ENCODE results near the gene POLDIP2.

The POLDIP2 gene

DNA sequence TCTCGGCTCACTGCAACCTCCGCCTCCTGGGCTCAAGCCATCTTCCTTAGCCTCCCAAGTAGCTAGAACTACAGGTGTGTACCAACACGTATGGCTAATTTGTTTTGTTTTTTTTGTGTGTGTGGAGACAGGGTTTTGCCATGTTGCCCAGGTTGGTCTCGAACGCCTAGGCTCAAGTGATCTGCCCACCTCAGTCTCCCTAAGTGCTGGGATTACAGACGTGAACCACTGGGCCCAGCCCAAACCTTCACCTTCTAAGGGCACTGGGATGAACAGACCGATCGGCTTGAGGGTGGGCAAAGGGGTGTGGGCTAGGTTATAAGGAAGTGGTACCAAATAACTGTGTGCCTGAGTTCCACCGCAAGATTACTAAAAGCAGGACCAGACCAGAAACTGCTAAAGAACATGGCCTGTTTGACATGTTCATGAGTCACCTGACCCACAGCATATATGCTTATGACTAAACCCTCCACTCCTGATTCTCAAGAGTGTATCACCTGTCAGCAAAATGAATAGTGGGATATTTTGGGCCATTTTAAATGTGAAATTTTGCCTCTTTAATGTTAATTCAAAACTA lies 30.2 kb downstream of the POLDIP2 start:
- Histone ChIP-seq H3K9me3 (ENCODE audit: insufficient read depth, low read length) (no peaks in the 10 kb centered on the region), H3K4me1 (ENCODE audit: insufficient read depth, insufficient read length) (no peaks in the 10 kb centered on the region), H3K36me3 (ENCODE audit: insufficient read depth, insufficient read length, low read length) (peaks cover 66% of the 10 kb centered on the region), H3K4me3 (ENCODE audit: insufficient read length, low read depth) (no peak overlapping the region), H3K9ac (ENCODE audit: insufficient read length, low read depth) (no peak overlapping the region), H3K27me3 (ENCODE audit: insufficient read depth, insufficient read length) (no peaks in the 10 kb centered on the region)
- no peak for DNase-seq (ENCODE audit: low read depth, low spot score)
- TF ChIP-seq SUZ12 (IDR thresholded peaks at IDR 0.05; ENCODE audit: extremely low read depth, insufficient read depth, insufficient read length) (no peak), ZNF274 (IDR thresholded peaks at IDR 0.05; ENCODE audit: low read depth, low read length) (no peak), YY1 (IDR thresholded peaks at IDR 0.05; ENCODE audit: insufficient read depth, insufficient read length) (no peak)

GRCh38 chr17:28326114-28326513 lies 31.2 kb downstream of the POLDIP2 start:
- no peaks in the 10 kb centered on the region for H3K27me3 ChIP-seq (ENCODE audit: insufficient read depth, insufficient read length)
- H3K9ac ChIP-seq (ENCODE audit: insufficient read length, low read depth), result no peak overlapping the region
- peaks cover 2% of the 10 kb centered on the region for H3K4me1 ChIP-seq (ENCODE audit: insufficient read depth, insufficient read length)
- TF ChIP-seq SUZ12 (IDR thresholded peaks at IDR 0.05; ENCODE audit: extremely low read depth, insufficient read depth, insufficient read length) (no peak), ZNF274 (IDR thresholded peaks at IDR 0.05; ENCODE audit: low read depth, low read length) (no peak), YY1 (IDR thresholded peaks at IDR 0.05; ENCODE audit: insufficient read depth, insufficient read length) (no peak)
- no peaks in the 10 kb centered on the region for H3K9me3 ChIP-seq (ENCODE audit: insufficient read depth, low read length)
- no peak overlapping the region for H3K4me3 ChIP-seq (ENCODE audit: insufficient read length, low read depth)
- DNase-seq (ENCODE audit: low read depth, low spot score), result no peak
- peaks cover 63% of the 10 kb centered on the region for H3K36me3 ChIP-seq (ENCODE audit: insufficient read depth, insufficient read length, low read length)

DNA sequence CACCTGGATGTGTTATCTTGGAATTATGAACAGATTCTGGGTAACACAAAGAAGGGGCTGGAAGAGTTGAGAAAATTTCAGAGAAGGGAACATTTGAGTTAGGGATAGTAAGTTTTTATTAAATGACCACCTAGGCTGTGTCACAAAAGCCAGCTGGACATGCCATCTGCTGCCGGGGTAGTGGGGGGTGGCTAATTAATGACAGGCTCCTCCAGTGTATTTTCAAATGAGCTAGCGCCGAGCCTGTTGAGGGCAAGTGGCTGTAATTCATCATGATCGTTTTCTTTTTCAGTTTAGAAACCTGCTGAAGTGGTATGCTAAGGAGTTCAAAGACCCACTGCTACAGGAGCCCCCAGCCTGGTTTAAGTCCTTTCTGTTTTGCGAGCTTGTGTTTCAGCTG lies 32.1 kb downstream of the POLDIP2 start:
- Histone ChIP-seq H3K27me3 (ENCODE audit: insufficient read depth, insufficient read length) (no peaks in the 10 kb centered on the region), H3K9ac (ENCODE audit: insufficient read length, low read depth) (no peak overlapping the region), H3K36me3 (ENCODE audit: insufficient read depth, insufficient read length, low read length) (peaks cover 63% of the 10 kb centered on the region), H3K9me3 (ENCODE audit: insufficient read depth, low read length) (no peaks in the 10 kb centered on the region), H3K4me1 (ENCODE audit: insufficient read depth, insufficient read length) (peaks cover 2% of the 10 kb centered on the region), H3K4me3 (ENCODE audit: insufficient read length, low read depth) (no peak overlapping the region)
- no peak for TF ChIP-seq ZNF274 (IDR thresholded peaks at IDR 0.05; ENCODE audit: low read depth, low read length)
- TF ChIP-seq YY1 (IDR thresholded peaks at IDR 0.05; ENCODE audit: insufficient read depth, insufficient read length), result no peak
- TF ChIP-seq SUZ12 (IDR thresholded peaks at IDR 0.05; ENCODE audit: extremely low read depth, insufficient read depth, insufficient read length), result no peak
- no peak for DNase-seq (ENCODE audit: low read depth, low spot score)

GRCh38 chr17:28324781-28325180 lies 32.5 kb downstream of the POLDIP2 start:
- no peak for DNase-seq (ENCODE audit: low read depth, low spot score)
- H3K4me3 ChIP-seq (ENCODE audit: insufficient read length, low read depth), result no peak overlapping the region
- peaks cover 2% of the 10 kb centered on the region for H3K4me1 ChIP-seq (ENCODE audit: insufficient read depth, insufficient read length)
- H3K9ac ChIP-seq (ENCODE audit: insufficient read length, low read depth), result no peak overlapping the region
- H3K36me3 ChIP-seq (ENCODE audit: insufficient read depth, insufficient read length, low read length), result peaks cover 63% of the 10 kb centered on the region
- no peaks in the 10 kb centered on the region for H3K27me3 ChIP-seq (ENCODE audit: insufficient read depth, insufficient read length)
- TF ChIP-seq ZNF274 (IDR thresholded peaks at IDR 0.05; ENCODE audit: low read depth, low read length) (no peak), YY1 (IDR thresholded peaks at IDR 0.05; ENCODE audit: insufficient read depth, insufficient read length) (no peak), SUZ12 (IDR thresholded peaks at IDR 0.05; ENCODE audit: extremely low read depth, insufficient read depth, insufficient read length) (no peak)
- H3K9me3 ChIP-seq (ENCODE audit: insufficient read depth, low read length), result no peaks in the 10 kb centered on the region

- H3K4me3 ChIP-seq (ENCODE audit: insufficient read length, low read depth), result no peak overlapping the region
- peaks cover 61% of the 10 kb centered on the region for H3K36me3 ChIP-seq (ENCODE audit: insufficient read depth, insufficient read length, low read length)
- H3K9ac ChIP-seq (ENCODE audit: insufficient read length, low read depth), result no peak overlapping the region
- TF ChIP-seq ZNF274 (IDR thresholded peaks at IDR 0.05; ENCODE audit: low read depth, low read length) (no peak), SUZ12 (IDR thresholded peaks at IDR 0.05; ENCODE audit: extremely low read depth, insufficient read depth, insufficient read length) (no peak), YY1 (IDR thresholded peaks at IDR 0.05; ENCODE audit: insufficient read depth, insufficient read length) (no peak)
- DNase-seq (ENCODE audit: low read depth, low spot score), result no peak
- H3K9me3 ChIP-seq (ENCODE audit: insufficient read depth, low read length), result no peaks in the 10 kb centered on the region
- H3K27me3 ChIP-seq (ENCODE audit: insufficient read depth, insufficient read length), result no peaks in the 10 kb centered on the region
- H3K4me1 ChIP-seq (ENCODE audit: insufficient read depth, insufficient read length), result peaks cover 2% of the 10 kb centered on the region
Measured at GRCh38 chr17:28324267-28324745, 33.0 kb downstream of the POLDIP2 start.

DNA sequence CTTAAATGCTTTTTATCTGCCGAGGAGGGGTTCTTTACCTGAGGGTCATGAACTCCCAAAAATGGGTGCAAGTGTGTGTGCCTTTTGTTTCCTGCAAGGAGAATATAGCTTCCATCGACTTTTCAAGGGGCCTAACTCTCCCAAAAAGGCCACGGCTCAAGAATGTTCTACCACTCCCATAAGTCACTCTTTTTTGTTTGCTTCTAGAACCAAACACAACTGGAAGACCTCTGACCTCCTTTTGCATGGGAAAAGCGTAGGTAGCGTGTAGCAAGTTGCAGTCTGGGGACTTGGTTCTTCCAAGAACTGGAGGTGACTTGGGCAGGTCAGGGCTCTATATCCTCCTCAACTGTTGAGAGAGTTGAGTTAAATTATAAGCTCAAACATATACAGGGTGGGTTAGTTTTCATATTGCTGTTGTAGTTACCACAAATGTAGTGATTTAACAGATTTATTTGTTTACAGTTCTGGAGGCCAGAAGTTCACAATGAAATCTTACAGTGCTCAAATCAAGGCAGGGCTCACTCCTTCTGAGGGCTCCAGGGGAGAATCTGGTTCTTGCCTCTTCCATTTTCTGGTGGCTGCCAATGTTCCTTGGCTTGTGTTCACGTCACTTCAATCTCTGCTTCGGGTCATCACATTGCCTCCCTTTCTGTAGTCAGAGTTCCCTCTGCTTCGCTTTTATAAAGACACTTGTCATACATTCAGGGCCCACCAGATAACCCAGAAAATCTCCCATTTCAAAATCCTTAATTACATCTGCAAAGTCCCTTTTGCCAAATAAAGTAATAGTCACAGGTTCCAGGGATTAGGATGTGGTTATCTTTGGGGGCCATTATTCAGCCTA lies 36.9 kb downstream of the POLDIP2 start:
- no peak for DNase-seq (ENCODE audit: low read depth, low spot score)
- Histone ChIP-seq H3K4me3 (ENCODE audit: insufficient read length, low read depth) (peak overlapping the region; percentile 93), H3K9me3 (ENCODE audit: insufficient read depth, low read length) (no peaks in the 10 kb centered on the region), H3K4me1 (ENCODE audit: insufficient read depth, insufficient read length) (peaks cover 2% of the 10 kb centered on the region), H3K9ac (ENCODE audit: insufficient read length, low read depth) (peak overlapping the region; percentile 94), H3K27me3 (ENCODE audit: insufficient read depth, insufficient read length) (no peaks in the 10 kb centered on the region), H3K36me3 (ENCODE audit: insufficient read depth, insufficient read length, low read length) (peaks cover 22% of the 10 kb centered on the region)
- TF ChIP-seq SUZ12 (IDR thresholded peaks at IDR 0.05; ENCODE audit: extremely low read depth, insufficient read depth, insufficient read length), result no peak
- TF ChIP-seq YY1 (IDR thresholded peaks at IDR 0.05; ENCODE audit: insufficient read depth, insufficient read length), result no peak
- TF ChIP-seq ZNF274 (IDR thresholded peaks at IDR 0.05; ENCODE audit: low read depth, low read length), result no peak

- no peaks in the 10 kb centered on the region for H3K9me3 ChIP-seq (ENCODE audit: insufficient read depth, low read length)
- peaks cover 2% of the 10 kb centered on the region for H3K4me1 ChIP-seq (ENCODE audit: insufficient read depth, insufficient read length)
- peaks cover 19% of the 10 kb centered on the region for H3K36me3 ChIP-seq (ENCODE audit: insufficient read depth, insufficient read length, low read length)
- peak overlapping the region; percentile 93 for H3K4me3 ChIP-seq (ENCODE audit: insufficient read length, low read depth)
- H3K27me3 ChIP-seq (ENCODE audit: insufficient read depth, insufficient read length), result no peaks in the 10 kb centered on the region
- H3K9ac ChIP-seq (ENCODE audit: insufficient read length, low read depth), result peak overlapping the region; percentile 94
- no peak for DNase-seq (ENCODE audit: low read depth, low spot score)
- TF ChIP-seq SUZ12 (IDR thresholded peaks at IDR 0.05; ENCODE audit: extremely low read depth, insufficient read depth, insufficient read length) (no peak), YY1 (IDR thresholded peaks at IDR 0.05; ENCODE audit: insufficient read depth, insufficient read length) (no peak), ZNF274 (IDR thresholded peaks at IDR 0.05; ENCODE audit: low read depth, low read length) (no peak)
Measured at GRCh38 chr17:28319598-28319935, 37.8 kb downstream of the POLDIP2 start.

Data from NT2/D1 (cell line).